HG02885 (cell line): ENCODE data around the gene ERC2.
A peak's percentile ranks its signal among the peaks of the same experiment; 100 is the strongest.

ENCODE experiments used
- ATAC-seq: cut with Tn5 transposase; IDR thresholded peaks from one replicate; pipeline ENCODE4 v1.9.1; 2021; ENCODE audit warnings: mild to moderate bottlenecking; ENCODE audit not compliant: unreplicated experiment, poor library complexity

ERC2 gene

DNA sequence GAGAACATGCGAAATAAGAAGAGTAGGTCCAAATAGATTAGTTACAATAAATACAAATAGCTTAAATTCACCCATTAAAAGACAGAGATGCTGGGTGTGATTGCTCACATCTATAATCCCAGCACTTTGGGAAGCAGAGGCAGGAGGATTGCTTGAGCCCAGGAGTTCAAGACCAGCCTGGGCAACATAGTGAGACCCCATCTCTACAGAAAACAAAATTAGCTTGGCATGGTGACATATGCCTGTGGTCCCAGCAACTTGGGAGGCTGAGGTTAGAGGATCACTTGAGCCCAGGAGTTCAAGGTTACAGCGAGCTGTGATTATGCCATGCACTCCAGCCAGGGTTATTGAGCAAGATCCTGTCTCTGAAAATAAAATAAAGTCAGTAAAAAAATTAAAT is 872.1 kb downstream of the ERC2 start:
- no peak for ATAC-seq

DNA sequence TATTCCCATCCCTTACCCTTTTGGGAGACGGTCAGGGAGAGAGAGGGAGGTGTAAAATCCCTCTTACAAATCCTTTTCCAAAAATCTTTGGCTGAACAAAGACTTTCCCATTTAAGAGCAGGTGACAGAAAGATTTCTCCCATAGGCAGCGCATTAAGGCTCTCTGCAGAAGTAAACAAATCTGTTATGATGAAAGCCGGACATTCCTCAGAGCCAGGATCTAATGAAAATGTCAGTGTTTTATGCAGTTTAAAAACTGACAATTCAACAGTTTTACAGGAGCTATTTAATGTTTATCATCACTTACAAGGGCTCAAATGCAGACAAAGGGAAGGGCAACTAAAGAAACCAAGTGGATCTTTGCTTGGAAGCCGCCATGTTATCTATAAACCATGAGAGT is 872.8 kb downstream of the ERC2 start:
- ATAC-seq, result no peak

DNA sequence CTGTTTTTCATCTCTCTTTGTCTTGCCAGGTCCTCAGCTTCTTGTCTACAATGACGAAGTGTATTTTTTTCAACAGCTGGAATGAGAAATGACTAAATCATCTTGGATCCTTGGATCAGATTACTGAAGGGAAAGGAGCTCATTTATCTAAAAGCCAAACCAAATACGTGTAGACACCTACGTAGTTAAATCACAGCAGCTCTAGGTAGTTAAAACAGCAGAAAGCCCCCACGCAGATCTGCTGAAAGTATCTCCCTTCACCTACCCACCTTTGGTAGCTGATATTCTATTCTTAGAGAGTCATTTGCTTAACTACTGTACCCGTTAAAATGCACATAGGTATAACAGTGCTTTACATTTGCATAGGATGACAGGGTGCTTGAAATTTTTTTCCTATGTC is 875.7 kb downstream of the ERC2 start:
- no peak for ATAC-seq

DNA sequence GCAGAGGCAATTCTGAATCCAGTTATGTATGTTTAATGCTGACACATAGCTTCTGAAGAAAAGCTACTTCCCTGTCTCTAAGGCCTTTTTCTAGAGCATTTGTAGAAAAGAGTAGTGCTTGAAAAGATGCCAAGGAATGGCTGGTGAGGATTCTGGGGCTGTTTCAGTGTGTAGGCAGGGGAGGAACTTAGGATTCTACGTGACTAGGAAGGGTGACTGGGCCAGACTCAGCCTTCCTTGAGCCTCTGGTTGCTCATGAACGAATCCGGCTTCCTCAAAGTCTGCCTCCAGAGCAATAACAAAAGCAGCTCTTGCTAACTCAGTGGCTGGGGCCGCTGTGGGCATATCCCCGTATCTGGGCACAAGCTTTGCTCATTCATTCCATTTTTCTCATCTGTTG is 876.4 kb downstream of the ERC2 start:
- ATAC-seq, result no peak

DNA sequence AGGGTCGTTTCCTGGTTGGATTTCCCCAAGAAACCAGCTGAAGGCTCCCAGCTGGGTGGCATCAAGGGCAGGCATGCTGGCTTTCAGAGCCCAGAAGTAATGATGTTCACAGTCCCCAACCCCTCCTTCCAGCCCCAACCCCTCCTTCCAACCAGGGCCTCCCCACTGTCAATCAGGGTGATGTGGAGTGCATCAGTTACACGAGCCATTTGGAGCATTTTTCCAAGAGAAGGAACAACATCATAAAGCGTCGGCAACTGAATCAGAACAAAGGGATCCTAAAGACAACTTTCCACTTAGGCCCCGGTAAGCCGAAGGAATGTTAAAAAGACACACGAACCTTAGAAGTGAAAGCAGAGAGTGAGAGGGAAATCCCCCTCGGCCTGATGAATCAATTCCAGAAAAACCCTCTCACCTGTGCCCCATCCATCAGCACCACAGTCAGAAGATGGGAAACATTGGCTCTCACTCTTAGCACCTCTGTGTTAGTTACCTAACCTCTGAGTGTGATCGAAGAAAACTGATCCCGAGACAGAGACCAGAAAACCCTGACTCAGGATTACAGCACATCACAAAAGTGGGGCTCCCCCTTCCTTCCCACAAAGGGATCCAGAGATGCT is 880.0 kb downstream of the ERC2 start:
- ATAC-seq, result peak; percentile 50

DNA sequence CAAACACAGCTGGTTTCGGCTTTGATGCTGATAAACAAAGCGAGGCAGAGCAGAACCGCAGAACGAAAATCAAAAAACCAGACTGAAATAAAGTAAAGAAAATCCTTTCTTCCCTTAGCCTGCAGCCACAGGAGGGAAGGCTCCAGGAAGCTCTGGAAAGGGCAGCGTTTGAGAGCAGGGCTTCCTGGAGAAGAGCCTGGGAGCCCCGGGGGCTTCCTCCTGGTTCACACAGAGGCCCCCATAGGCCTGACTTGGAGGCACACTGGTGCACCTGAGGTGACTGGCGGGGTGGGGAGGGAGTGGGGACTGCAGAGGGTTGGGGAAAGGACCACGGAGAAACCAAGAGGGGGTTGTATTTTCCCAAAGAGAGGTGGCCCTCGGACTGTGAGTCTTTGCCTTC is 882.4 kb downstream of the ERC2 start:
- no peak for ATAC-seq

DNA sequence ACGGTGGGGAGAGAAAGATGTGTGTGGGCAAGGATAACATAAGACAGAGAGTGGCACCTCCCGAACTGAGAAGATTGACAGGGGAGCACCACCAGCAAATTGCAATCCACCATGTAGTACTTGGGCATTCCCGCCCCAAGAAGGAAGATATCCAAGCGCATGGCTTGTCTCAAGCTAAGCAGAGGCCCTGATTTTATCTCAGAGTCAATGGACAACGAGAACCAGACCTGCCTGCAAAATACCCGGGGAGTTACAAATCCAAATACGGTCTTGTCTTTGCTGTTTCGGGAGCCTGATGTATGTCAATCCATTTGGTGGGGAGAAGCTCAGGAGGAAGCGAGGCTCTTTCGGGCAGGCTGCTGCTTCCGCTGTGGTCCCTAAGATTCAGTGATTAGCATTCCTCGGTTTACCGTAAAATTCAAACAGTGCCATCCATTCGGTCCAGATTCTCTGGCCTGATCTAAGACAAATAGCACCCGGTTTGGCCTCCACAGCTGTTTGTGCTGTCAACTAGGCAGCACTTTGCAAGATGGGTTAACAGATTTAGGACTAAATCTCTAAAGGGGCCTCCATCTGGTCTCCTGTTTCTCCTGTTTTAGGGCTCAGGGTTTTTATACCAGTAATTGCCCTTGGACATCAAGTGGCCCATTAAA is 883.4 kb downstream of the ERC2 start:
- no peak for ATAC-seq

DNA sequence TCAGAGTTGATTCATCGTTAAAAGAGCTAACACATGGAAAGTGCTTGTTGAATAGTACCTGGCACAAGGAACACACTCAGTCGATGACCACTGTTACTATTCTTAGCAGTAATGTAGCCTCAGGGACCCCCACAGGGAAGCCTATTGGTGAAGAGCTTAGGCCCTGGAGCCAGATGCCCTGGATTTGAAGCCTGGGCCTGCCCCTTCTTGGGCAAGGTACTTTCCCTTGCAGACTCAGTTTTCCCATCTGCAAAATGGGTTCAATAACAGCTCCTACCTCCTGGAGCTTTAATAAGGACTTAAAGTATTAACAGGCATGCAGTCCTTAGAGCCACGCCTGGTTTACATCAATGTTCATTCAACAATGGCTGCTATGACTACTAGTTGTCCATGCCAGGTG is 884.2 kb downstream of the ERC2 start:
- no peak for ATAC-seq

DNA sequence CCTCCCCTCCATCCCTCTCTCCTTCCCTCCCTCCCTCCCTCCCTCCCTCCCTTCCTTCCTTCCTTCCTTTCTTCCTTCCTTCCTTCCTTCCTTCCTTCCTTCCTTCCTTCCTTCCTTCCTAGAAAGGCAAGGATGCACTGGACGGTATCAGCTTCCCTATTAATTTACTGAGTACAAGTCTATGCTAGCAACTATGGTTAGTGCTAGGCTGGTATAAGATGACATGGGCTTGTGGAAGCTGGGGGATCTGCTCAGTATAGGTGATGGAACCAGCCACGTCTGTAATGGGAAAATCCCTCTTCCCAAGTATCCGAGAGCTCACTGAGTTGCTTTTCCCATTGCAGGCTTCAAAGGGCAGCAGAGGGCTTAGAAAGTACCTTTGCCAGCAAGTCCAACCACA is 884.8 kb downstream of the ERC2 start:
- no peak for ATAC-seq

DNA sequence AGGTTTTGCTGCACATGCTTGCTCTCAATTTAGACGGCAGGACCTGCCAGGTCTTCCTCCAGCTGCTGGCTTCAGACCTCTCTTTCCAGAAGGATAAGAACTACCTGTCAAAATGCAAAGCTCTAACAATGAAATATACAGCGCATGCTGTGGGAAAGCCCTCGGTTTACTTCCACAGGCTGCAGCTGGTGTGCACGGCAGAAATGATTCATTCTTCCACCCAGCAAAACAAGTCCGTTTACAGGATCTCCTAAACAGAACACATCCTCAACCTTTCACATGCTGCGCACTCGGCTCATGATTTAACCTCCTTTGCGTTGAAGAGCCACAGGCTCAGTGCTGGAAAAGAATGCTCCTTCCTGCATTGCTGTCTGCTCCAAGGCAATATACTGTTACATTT is 888.8 kb downstream of the ERC2 start:
- ATAC-seq, result no peak

DNA sequence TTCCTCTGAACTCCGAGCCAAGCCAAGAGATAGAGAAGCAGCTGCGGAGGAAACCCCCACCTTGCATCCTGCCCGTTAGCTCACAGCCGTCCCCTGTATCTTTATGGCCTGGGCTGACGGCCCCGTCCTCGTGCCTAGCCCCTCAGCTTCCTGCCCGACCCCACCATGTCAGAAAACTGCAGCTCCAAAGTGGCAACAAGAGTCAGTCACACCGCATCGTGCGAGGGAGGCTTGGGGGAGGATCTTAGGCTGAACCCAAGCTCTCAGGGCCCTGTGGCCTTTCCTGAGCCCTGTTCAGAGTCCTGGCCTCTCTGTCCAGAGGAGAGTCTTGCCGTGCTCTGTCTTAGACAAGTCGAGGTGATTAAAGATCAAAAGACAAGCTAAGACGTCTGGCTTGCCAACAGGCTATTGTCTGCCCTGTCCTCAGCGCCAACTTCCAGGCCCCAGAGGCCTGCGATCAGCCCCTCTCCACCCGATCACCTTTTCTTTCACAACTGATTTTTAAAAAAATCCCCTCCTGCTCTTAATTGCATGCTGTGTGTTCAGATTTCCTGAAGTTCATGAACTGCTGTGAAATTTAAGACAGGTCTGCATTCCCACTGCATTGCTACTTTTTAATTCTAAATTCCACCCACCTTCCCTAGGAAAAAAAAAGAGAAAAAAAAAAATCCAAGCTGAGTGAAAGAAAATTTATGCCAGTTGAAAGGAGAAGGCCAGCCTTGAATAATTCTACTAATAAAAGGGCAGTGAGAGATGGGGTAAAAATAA is 891.5 kb downstream of the ERC2 start:
- no peak for ATAC-seq

DNA sequence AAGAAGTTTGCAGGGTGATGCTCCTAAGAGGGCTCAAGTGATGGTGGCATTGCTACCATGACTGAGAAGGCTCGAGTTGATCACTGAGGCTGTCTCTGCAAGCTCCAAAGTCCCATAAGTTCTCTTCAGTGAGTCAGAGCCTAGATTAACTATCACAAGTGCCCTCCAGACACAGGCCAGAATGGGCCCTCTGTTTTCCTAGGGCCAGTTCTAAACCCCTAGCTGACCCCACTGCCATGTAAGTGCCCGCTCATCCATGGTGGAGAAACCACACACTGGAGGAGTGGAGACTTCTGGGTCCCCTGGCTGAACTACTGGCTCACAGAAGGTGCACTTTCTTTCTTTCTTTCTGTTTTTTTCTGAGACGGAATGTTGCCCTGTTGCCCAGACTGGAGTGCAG is 893.6 kb downstream of the ERC2 start:
- no peak for ATAC-seq

DNA sequence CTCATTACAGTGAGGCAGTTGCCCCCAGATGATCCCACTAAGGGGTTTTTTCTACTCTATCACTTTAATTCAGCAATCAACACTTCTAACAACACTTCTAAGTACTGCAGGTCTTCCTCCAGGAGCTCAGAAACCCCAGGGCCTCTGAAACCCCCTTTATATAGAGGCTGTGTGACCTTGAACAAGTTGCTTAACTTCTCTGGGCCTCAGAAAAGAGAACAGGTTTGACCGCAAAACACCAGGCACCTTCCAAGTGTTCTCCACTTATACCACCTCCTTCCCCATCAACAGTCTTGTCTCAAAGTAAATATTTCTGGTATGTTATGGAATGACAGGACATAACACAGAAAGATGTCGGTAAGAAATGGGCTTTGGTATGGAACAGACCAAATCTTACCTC is 895.5 kb downstream of the ERC2 start:
- ATAC-seq, result no peak

DNA sequence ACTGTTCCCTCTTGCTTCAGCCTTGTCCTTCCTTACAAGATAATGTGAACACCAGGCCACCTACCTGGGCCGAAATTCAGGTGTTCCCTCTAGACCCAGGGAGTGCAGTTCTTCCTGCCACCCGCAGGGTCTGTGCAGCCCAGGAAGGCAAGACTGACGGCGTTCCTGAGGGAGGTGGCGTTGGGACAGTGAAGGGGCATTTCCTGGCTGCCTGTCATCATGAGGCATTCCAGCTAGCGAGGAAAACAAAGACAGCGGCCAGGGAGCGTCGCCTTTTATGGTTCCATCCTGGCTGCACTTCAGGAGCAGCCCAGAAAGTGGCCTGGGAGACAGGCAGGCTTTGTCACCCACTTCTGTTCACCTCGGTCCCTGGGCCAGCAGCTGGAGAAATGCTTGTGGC is 896.4 kb downstream of the ERC2 start:
- ATAC-seq, result no peak

DNA sequence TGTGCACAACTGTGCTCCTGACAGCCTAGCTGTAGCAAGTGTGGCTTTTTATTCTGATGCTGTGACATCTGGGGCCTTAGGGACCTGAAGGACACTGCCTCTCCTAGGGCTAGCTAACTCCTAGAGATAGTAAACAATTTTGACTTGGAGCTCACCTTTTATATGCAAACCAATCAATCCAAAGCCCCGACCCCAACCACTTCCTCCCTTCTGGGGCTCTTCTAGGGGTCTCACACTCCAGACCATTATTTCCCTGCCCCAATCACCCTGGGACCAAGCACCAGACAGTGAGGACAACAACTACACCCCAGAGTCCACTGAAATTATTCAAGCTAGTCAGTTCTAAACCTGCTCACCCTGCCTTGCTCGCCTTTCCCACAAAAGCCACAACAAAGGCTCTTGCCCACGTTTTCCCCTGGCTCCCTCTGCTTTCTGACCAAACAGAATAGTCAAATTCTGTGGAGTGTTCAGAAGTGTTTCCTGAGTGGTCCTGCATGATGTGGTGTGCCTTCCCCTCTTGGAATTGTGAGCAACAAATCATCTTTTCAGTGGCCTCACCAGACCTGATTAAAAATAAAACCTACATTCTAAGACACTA is 897.0 kb downstream of the ERC2 start:
- ATAC-seq, result peak; percentile 59

DNA sequence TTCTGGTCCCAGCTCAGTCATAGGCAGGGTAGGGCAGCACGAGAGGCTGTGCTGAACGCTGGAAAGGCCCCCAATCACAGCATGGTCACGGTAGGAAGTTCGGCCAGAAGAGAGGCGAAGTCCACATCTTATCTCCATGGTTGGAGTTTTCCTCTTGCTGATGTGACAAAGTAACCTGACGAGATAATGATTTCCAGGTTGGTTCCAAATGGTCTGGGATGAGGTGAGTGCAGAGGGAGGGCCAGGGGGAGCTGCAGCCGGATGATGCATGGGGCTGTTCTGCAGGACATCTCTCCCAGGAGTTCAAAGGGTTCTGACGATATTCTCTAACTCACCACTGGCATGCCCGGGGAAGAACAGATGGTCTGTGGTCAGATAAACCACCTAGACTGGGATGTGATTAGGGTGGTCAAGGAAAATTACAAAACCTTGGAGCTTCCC is 898.0 kb downstream of the ERC2 start:
- ATAC-seq, result no peak

DNA sequence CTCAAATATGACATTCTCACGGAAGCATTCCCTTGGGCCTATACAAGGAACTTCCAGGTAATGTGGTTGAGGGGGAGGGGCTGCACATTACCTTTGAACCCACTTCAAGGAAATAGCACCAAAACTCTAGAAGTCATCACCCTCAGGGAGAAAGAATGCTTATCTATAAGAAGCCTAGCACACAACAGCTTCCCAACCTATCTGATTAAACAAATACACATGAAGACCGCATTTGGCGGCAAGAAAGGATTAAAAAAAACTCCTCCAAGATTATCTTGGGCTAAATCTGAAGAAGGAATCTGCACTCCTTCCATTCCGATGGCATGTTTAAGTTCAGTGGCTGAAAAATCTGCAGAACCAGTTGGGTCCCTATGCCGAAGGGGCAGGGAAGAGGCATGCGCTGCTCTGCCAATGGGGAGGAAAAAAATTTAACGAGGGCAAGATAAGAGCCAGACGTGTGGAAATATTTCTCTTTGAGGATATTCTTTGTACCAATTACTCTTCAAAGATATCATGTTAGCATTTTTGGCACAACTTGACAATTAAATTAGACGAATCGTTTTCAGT is 899.2 kb downstream of the ERC2 start:
- no peak for ATAC-seq

DNA sequence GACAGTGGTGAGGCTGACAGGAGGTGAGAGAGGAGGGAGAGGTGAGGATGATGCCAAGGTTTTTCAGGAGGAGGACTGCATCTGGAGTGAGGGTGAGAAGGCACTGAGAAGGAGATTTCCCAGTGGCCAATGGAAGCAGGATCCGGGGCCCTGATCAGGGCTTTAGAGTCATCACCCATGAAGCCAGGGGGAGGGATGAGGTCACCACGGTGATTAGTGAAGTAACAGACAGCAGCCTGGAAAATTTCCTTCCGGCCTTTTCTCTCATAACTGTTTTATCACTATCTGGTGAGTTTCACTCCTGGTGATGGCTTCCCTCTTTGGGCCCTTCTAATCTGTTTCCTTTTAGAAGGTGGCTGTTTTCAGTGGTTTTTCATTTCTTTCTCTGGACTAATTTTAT is 900.7 kb downstream of the ERC2 start:
- ATAC-seq, result no peak

DNA sequence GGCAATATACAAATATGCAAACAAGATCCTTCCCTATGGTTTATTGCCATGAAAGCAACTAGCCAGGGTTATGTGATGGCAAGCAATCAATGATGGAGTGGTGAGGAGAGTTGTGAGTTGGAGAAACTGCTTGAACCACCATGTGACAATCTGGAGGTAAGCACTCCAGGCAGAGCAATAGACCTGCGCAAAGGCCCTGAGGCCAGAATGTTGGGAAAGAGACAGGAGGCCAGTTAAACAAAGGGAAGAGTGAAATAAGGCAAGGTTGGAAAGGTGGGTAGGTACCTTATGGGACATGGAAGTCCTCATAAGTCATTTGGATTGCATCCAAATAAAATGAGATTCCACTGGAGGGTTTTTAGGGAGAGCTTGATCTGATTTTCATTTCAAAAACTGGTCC is 901.1 kb downstream of the ERC2 start:
- ATAC-seq, result no peak

DNA sequence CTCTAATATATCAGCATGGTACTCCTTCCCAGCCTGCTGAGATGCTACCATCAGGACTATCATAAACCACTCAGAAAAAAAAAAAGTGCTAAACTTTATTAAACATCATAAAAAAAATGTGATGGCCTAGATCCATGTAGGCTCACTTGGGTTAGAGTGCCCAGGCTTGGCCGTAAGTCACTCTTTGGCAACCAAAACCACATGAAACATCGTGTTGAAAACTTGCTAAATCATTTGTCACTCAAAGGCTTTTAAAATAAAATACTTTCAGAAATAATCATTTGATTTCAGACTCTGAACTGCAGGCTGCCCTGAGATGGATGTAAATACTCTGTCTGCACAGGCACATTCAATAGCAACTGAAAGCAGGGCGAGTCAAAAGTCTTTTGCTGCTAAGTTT is 902.7 kb downstream of the ERC2 start:
- no peak for ATAC-seq

DNA sequence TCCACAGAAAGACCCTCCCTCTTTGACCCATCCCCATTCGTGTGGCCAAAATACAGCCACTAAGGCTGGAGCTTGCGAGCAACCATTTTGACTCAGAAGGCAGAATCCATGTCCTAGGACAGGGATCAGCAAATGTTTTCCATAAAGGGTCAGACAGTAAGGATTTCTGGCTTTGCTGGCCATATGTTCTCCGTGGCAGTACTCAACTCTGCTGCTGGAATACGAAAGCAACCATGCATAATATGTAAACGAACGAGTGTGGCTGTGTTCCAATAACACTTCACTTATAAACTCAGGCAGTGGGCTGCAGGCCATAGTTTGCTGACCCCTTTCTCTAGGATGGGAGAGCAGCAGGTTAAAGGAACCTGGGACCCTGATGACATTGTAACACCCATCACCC is 903.5 kb downstream of the ERC2 start:
- ATAC-seq, result no peak
